GM21367 (cell line): ENCODE data around the gene SDHB.
"Not testable (repeated sequence)": the region's sequence is repeated elsewhere in the genome, so short reads cannot be mapped to it uniquely, and the experiment has no call there.

Experiments
- ATAC-seq: cut with Tn5 transposase; IDR thresholded peaks from one replicate; pipeline ENCODE4 v1.9.1; 2021; ENCODE audit not compliant: unreplicated experiment

The SDHB gene

GRCh38 chr1:17075470-17076255 lies 21.8 kb upstream of the SDHB start:
- ATAC-seq, result no peak

- ATAC-seq, result no peak
Measured at GRCh38 chr1:17071794-17072193, 18.0 kb upstream of the SDHB start.

- no peak for ATAC-seq
Measured at GRCh38 chr1:17070163-17070525, 16.3 kb upstream of the SDHB start.

- no peak for ATAC-seq
Measured at GRCh38 chr1:17069452-17070162, 15.8 kb upstream of the SDHB start.

- no peak for ATAC-seq
Measured at GRCh38 chr1:17068789-17069188, 15.0 kb upstream of the SDHB start.

GRCh38 chr1:17067465-17068240 lies 13.8 kb upstream of the SDHB start:
- no peak for ATAC-seq

- no peak for ATAC-seq
Measured at GRCh38 chr1:17067069-17067426, 13.2 kb upstream of the SDHB start.

- ATAC-seq, result no peak
Measured at GRCh38 chr1:17066361-17067068, 12.7 kb upstream of the SDHB start.

GRCh38 chr1:17065666-17066065 lies 11.8 kb upstream of the SDHB start:
- ATAC-seq, result no peak

GRCh38 chr1:17062751-17063150 lies 8.9 kb upstream of the SDHB start:
- ATAC-seq, result not testable (repeated sequence)

- ATAC-seq, result no peak
Measured at GRCh38 chr1:17061892-17062291, 8.1 kb upstream of the SDHB start.

- no peak for ATAC-seq
Measured at GRCh38 chr1:17061486-17061885, 7.7 kb upstream of the SDHB start.

GRCh38 chr1:17060306-17060749 lies 6.5 kb upstream of the SDHB start:
- no peak for ATAC-seq

GRCh38 chr1:17059391-17060305 lies 5.8 kb upstream of the SDHB start:
- ATAC-seq, result no peak

- ATAC-seq, result no peak
Measured at GRCh38 chr1:17056551-17056950, 2.7 kb upstream of the SDHB start.

GRCh38 chr1:17055801-17056200 lies 2.0 kb upstream of the SDHB start:
- ATAC-seq, result no peak

- no peak for ATAC-seq
Measured at GRCh38 chr1:17053086-17053684, 647 bp downstream of the SDHB start.

- ATAC-seq, result no peak
Measured at GRCh38 chr1:17052641-17053040, 1.2 kb downstream of the SDHB start.

- no peak for ATAC-seq
Measured at GRCh38 chr1:17052038-17052437, 1.8 kb downstream of the SDHB start.

GRCh38 chr1:17047924-17048323 lies 5.9 kb downstream of the SDHB start:
- no peak for ATAC-seq
